Measurements from ENCODE around the gene LMF1.
A peak's percentile ranks its signal among the peaks of the same experiment; 100 is the strongest.

Gene LMF1

GRCh38 chr16:818592-818991 lies 152.2 kb downstream of the LMF1 start:
- H3K9ac ChIP-seq = no peak overlapping the region
- no peaks in the 10 kb centered on the region for H3K27me3 ChIP-seq (ENCODE audit: control insufficient read depth, insufficient read depth, low read length)
- no peaks in the 10 kb centered on the region for H3K9me3 ChIP-seq (ENCODE audit: control insufficient read depth, low read length)
- H2AFZ ChIP-seq = no peak overlapping the region
- H3K36me3 ChIP-seq (ENCODE audit: control insufficient read depth, insufficient read depth, low read length) = no peaks in the 10 kb centered on the region
- no peaks in the 10 kb centered on the region for H3K79me2 ChIP-seq
- H3K4me3 ChIP-seq (ENCODE audit: low read depth, low read length) = no peak overlapping the region
- no peak for TF ChIP-seq CTCF (IDR thresholded peaks at IDR 0.05)
- no peak overlapping the region for H3K4me2 ChIP-seq (ENCODE audit: low read length)
- no peaks in the 10 kb centered on the region for H3K4me1 ChIP-seq
- no peak overlapping the region for H3K27ac ChIP-seq

GRCh38 chr16:818132-818531 lies 152.7 kb downstream of the LMF1 start:
- H3K4me3 ChIP-seq (ENCODE audit: low read depth, low read length) = no peak overlapping the region
- H3K36me3 ChIP-seq (ENCODE audit: control insufficient read depth, insufficient read depth, low read length) = no peaks in the 10 kb centered on the region
- H3K4me1 ChIP-seq = no peaks in the 10 kb centered on the region
- no peak overlapping the region for H3K27ac ChIP-seq
- TF ChIP-seq CTCF (IDR thresholded peaks at IDR 0.05) = no peak
- no peaks in the 10 kb centered on the region for H3K79me2 ChIP-seq
- H3K9ac ChIP-seq = no peak overlapping the region
- H3K27me3 ChIP-seq (ENCODE audit: control insufficient read depth, insufficient read depth, low read length) = no peaks in the 10 kb centered on the region
- H3K4me2 ChIP-seq (ENCODE audit: low read length) = no peak overlapping the region
- H3K9me3 ChIP-seq (ENCODE audit: control insufficient read depth, low read length) = no peaks in the 10 kb centered on the region
- no peak overlapping the region for H2AFZ ChIP-seq

GRCh38 chr16:817001-817906 lies 153.5 kb downstream of the LMF1 start:
- no peaks in the 10 kb centered on the region for H3K36me3 ChIP-seq (ENCODE audit: control insufficient read depth, insufficient read depth, low read length)

GRCh38 chr16:815861-816260 lies 154.9 kb downstream of the LMF1 start:
- Histone ChIP-seq H3K27ac (no peak overlapping the region), H3K79me2 (no peaks in the 10 kb centered on the region), H2AFZ (no peak overlapping the region), H3K9ac (no peak overlapping the region), H3K9me3 (ENCODE audit: control insufficient read depth, low read length) (no peaks in the 10 kb centered on the region), H3K4me1 (no peaks in the 10 kb centered on the region), H3K36me3 (ENCODE audit: control insufficient read depth, insufficient read depth, low read length) (no peaks in the 10 kb centered on the region), H3K4me2 (ENCODE audit: low read length) (no peak overlapping the region), H3K4me3 (ENCODE audit: low read depth, low read length) (no peak overlapping the region), H3K27me3 (ENCODE audit: control insufficient read depth, insufficient read depth, low read length) (no peaks in the 10 kb centered on the region)
- no peak for TF ChIP-seq CTCF (IDR thresholded peaks at IDR 0.05)

More at GRCh38 chr16:817001-817906, 153.5 kb downstream of the LMF1 start:
- Histone ChIP-seq H3K4me3 (ENCODE audit: low read depth, low read length) (no peak overlapping the region), H3K4me1 (no peaks in the 10 kb centered on the region), H3K27ac (no peak overlapping the region), H3K4me2 (ENCODE audit: low read length) (no peak overlapping the region), H3K9ac (no peak overlapping the region), H3K79me2 (no peaks in the 10 kb centered on the region), H2AFZ (peak overlapping the region; percentile 56), H3K27me3 (ENCODE audit: control insufficient read depth, insufficient read depth, low read length) (no peaks in the 10 kb centered on the region), H3K9me3 (ENCODE audit: control insufficient read depth, low read length) (no peaks in the 10 kb centered on the region)
- no peak for TF ChIP-seq CTCF (IDR thresholded peaks at IDR 0.05)

GRCh38 chr16:814974-815373 lies 155.8 kb downstream of the LMF1 start:
- Histone ChIP-seq H3K4me1 (no peaks in the 10 kb centered on the region), H3K27ac (no peak overlapping the region), H3K4me3 (ENCODE audit: low read depth, low read length) (no peak overlapping the region), H3K36me3 (ENCODE audit: control insufficient read depth, insufficient read depth, low read length) (no peaks in the 10 kb centered on the region), H3K27me3 (ENCODE audit: control insufficient read depth, insufficient read depth, low read length) (no peaks in the 10 kb centered on the region), H3K9ac (no peak overlapping the region), H3K79me2 (no peaks in the 10 kb centered on the region), H2AFZ (no peak overlapping the region), H3K9me3 (ENCODE audit: control insufficient read depth, low read length) (no peaks in the 10 kb centered on the region), H3K4me2 (ENCODE audit: low read length) (no peak overlapping the region)
- no peak for TF ChIP-seq CTCF (IDR thresholded peaks at IDR 0.05)

Data from parathyroid adenoma (tissue), 2 donors.